NB4 (cell line): ENCODE measurements around the gene SOCS7.

ENCODE experiments used
- CTCF ChIP-seq: IDR thresholded peaks from one replicate; pipeline ENCODE4 v1.5.1; 2012; ENCODE audit warnings: low read depth, low read length
- MYC ChIP-seq: IDR thresholded peaks from 2 replicates; pipeline ENCODE4 v1.6.1; 2011; ENCODE audit warnings: low read depth, low read length
- POLR2A ChIP-seq: IDR thresholded peaks from 2 replicates; pipeline ENCODE4 v1.6.1; 2011; ENCODE audit warnings: mild to moderate bottlenecking; ENCODE audit not compliant: insufficient read length; ENCODE audit errors: extremely low read depth
- TF ChIP-seq, protein P1 (sequence below): IDR thresholded peaks from 2 replicates; pipeline ENCODE4 v1.6.1; 2011; ENCODE audit warnings: low read depth, low read length

DNA sequence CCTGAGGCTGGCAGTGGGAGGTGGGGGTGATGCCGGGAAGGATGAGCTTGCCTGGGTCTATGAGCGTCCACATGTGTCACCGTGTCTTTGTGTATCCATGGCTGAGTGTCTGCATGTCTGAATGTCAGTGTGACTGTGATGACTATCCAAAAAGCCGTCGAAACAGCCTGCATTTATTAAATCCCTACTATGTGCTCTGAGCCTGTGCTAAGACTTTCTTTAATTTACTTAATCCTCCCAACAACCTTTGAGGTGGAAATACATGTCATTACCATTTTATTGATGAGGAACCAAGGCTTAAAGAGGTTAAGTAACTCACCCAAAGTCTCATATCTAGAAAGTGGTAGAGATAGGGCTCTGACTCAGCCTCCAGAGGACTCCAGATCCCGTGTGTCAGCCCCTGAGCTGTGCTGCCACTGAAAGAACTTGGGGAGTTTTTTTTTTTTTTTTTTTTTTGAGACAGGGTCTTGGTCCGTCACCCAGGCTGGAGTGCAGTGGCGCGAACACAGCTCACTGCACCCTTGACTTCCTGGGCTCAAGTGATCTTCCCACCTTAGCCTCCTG lies 96.6 kb downstream of the SOCS7 start:
- TF ChIP-seq CTCF (no peak), POLR2A (no peak), MYC (no peak)
- TF ChIP-seq, protein P1, sequence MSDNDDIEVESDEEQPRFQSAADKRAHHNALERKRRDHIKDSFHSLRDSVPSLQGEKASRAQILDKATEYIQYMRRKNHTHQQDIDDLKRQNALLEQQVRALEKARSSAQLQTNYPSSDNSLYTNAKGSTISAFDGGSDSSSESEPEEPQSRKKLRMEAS: no peak
